T-cell (primary cell): Measurements from ENCODE around the gene VKORC1L1. TPM values are rescaled to one million over a fixed set of nuclear protein-coding genes. Genes with fewer than 3 reads are reported as not detected.

Experiments used
- ATAC-seq, 4 experiments: fragments of 200-7000 bp in 3 of 4; fragments of 150-1000 bp in 1 of 4; cut with Tn5 transposase; replicated peaks in 1 of 4; 1 replicate in 3 of 4; 2 replicates in 1 of 4; pipeline ENCODE4 v1.10.0; 2021; ENCODE audit warnings: moderate library complexity in 3 of 4, mild to moderate bottlenecking in 2 of 4, moderate number of reproducible peaks in 1 of 4
- CTCF ChIA-PET, 2 donors: fragments of 300-600 bp; sonication (Branson Sonifier 250); formaldehyde crosslinking; loops; one replicate each; lab custom pipeline; 2022; ENCODE audit warnings: antibody characterized with exemption in 2 of 2; lab: Charles Lee
- POLR2A ChIA-PET, 2 donors: fragments of 300-600 bp; sonication (Branson Sonifier 250); formaldehyde crosslinking; loops; one replicate each; lab custom pipeline; 2022; ENCODE audit warnings: antibody characterized with exemption in 2 of 2; lab: Charles Lee
- DNase-seq, 35 experiments: peaks; one replicate each; pipeline versions ENCODE4 v3.0.0 to v3.0.0-alpha.2; 2013 to 2023
- H3K27ac ChIP-seq: one replicate; pipeline ENCODE4 v1.5.1; 2013; ENCODE audit warnings: low read length
- H3K27me3 ChIP-seq, 2 experiments: replicated peaks in 1 of 2; 1 replicate in 1 of 2; 2 replicates in 1 of 2; pipeline versions ENCODE4 v1.6.1 to v1.7.0; 2013; ENCODE audit warnings: low read length in 1 of 2, mixed read lengths in 1 of 2; ENCODE audit not compliant: control insufficient read depth in 2 of 2, insufficient read depth in 2 of 2; ENCODE audit errors: extremely low read depth in 1 of 2
- H3K36me3 ChIP-seq, 2 donors: 1 replicate in 1 of 2; 2 replicates in 1 of 2; pipeline versions ENCODE4 v1.6.1 to v1.7.0; 2013; ENCODE audit warnings: low read length in 1 of 2; ENCODE audit not compliant: control insufficient read depth in 2 of 2, insufficient read depth in 1 of 2; ENCODE audit errors: extremely low read depth in 1 of 2
- H3K4me1 ChIP-seq, 2 experiments: 1 replicate in 1 of 2; 2 replicates in 1 of 2; pipeline versions ENCODE4 v1.6.1 to v1.7.0; 2013; ENCODE audit warnings: low read length in 2 of 2, mixed read lengths in 1 of 2; ENCODE audit not compliant: insufficient read depth in 2 of 2, control insufficient read depth in 1 of 2; ENCODE audit errors: extremely low read depth in 1 of 2
- H3K4me3 ChIP-seq, 2 donors: 1 replicate in 1 of 2; 2 replicates in 1 of 2; pipeline versions ENCODE4 v1.5.1 to v1.7.0; 2013; ENCODE audit warnings: mild to moderate bottlenecking in 2 of 2, low read length in 1 of 2, moderate library complexity in 1 of 2; ENCODE audit not compliant: control insufficient read depth in 1 of 2; ENCODE audit errors: extremely low read depth in 1 of 2
- H3K9me3 ChIP-seq: 2 replicates; pipeline ENCODE4 v1.7.0; 2013
- H3K27ac Mint-ChIP-seq, 2 donors: one replicate each; pipeline ENCODE4 v1.8.0; 2020 to 2021; ENCODE audit warnings: mild to moderate bottlenecking in 2 of 2, mixed read lengths in 2 of 2
- H3K27me3 Mint-ChIP-seq, 2 donors: one replicate each; pipeline ENCODE4 v1.8.0; 2021 to 2022; ENCODE audit warnings: mixed read lengths in 2 of 2
- H3K36me3 Mint-ChIP-seq: one replicate; pipeline ENCODE4 v1.8.0; 2021; ENCODE audit warnings: mixed read lengths
- H3K4me1 Mint-ChIP-seq, 3 donors: one replicate each; pipeline ENCODE4 v1.8.0; 2020 to 2022; ENCODE audit warnings: mixed read lengths in 3 of 3, mild to moderate bottlenecking in 1 of 3
- H3K4me3 Mint-ChIP-seq, 3 donors: one replicate each; pipeline ENCODE4 v1.8.0; 2020 to 2022; ENCODE audit warnings: mild to moderate bottlenecking in 3 of 3, mixed read lengths in 3 of 3, moderate library complexity in 3 of 3
- H3K9me3 Mint-ChIP-seq, 3 donors: one replicate each; pipeline ENCODE4 v1.8.0; 2020 to 2022; ENCODE audit warnings: mixed read lengths in 3 of 3
- WGBS: methylation state at CpG from one replicate; pipeline ENCODE4 v1.1.5; 2013; ENCODE audit warnings: missing lambda C conversion rate; ENCODE audit not compliant: insufficient coverage; 5-methylcytosine and 5-hydroxymethylcytosine counted together
- total RNA-seq, 35 experiments: library from RNA in 6 of 35; stranded (reverse) in 6 of 35; fragments of 120-200 nt in 1 of 35; gene quantifications; one replicate each; pipeline versions ENCODE4 v1.2.1 to v1.2.4 and lab custom pipeline; 2013 to 2026

Gene VKORC1L1
- total RNA-seq, 5 donors from 2014 or later (not counting 1 experiment from before 2014, with no cell fraction given), result 3.8 to 13.2 (median 10.8) TPM

- ChIA-PET POLR2A (no interaction called here), CTCF (no interaction called here)
- H3K27ac Mint-ChIP-seq, result no peak overlapping the region
- DNase-seq, result no peak
- Histone ChIP-seq H3K9me3 (no peaks in the 10 kb centered on the region), H3K4me3 (no peak overlapping the region), H3K27me3 (no peaks in the 10 kb centered on the region), H3K27ac (no peak overlapping the region), H3K4me1 (no peaks in the 10 kb centered on the region), H3K36me3 (no peaks in the 10 kb centered on the region)
- H3K4me3 Mint-ChIP-seq, result no peak overlapping the region
- ATAC-seq, result no peak
- H3K27me3 Mint-ChIP-seq, result no peaks in the 10 kb centered on the region
- peaks cover 2 to 6% (median 4%) of the 10 kb centered on the region in 3 donors for H3K4me1 Mint-ChIP-seq
- H3K36me3 Mint-ChIP-seq, result peaks cover 34% of the 10 kb centered on the region
- peaks cover 10 to 17% (median 11%) of the 10 kb centered on the region in 3 donors for H3K9me3 Mint-ChIP-seq
These were observed 29.4 kb downstream of the VKORC1L1 start for GRCh38 chr7:65902306-65902705.

DNA sequence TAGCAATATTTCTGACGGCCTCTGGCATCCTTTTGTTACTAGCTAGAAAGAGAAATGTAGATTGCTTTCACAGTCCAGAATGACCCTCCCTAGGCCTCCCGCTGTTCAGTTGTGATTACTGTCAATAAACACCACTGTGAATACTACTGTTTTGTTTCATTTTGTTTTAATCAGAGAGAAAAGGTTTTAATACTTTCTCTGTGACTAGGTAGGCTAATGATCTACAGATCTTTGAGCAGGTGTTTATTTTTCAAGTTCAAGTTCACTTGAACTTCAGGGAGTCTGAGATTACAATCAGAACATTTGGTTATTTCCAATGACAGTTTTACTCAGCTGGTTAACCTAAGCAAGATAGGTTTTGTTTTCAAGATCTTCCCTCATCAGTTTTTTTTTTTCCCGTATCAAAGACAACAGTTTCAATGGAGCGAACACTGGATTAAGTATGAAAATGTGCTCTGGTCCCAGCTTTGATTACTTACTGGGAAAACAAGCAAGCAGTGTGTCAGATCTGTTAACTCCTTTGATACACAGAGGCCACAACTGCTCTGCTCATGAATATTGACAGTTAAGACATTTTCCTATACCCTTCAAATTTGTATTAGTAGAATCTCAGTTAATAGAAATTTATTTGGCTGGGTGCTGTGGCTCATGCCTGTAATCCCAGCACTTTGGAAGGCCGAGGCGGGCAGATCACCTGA lies 34.8 kb downstream of the VKORC1L1 start:
- Histone ChIP-seq H3K4me3 (no peak overlapping the region), H3K27me3 (no peaks in the 10 kb centered on the region), H3K9me3 (no peaks in the 10 kb centered on the region), H3K4me1 (no peaks in the 10 kb centered on the region), H3K36me3 (no peaks in the 10 kb centered on the region), H3K27ac (no peak overlapping the region)
- peaks cover 0 to 3% (median 0%) of the 10 kb centered on the region in 3 donors for H3K9me3 Mint-ChIP-seq
- 95% methylated on average over 4 of the region's 6 CpGs for WGBS
- H3K4me1 Mint-ChIP-seq, result peaks cover 2 to 6% (median 5%) of the 10 kb centered on the region in 3 donors
- ChIA-PET CTCF (no interaction called here), POLR2A (no interaction called here)
- H3K4me3 Mint-ChIP-seq, result no peak overlapping the region
- H3K27ac Mint-ChIP-seq, result no peak overlapping the region
- H3K27me3 Mint-ChIP-seq, result no peaks in the 10 kb centered on the region
- no peak for DNase-seq
- peaks cover 9% of the 10 kb centered on the region for H3K36me3 Mint-ChIP-seq
- ATAC-seq, result no peak

- no peaks in the 10 kb centered on the region for H3K27me3 ChIP-seq
- no peak overlapping the region for H3K27ac Mint-ChIP-seq
- no CpG with 5 or more reads among the region's 2 CpGs for WGBS
- DNase-seq (no peak), ATAC-seq (no peak)
- peaks cover 2 to 6% (median 5%) of the 10 kb centered on the region in 3 donors for H3K4me1 Mint-ChIP-seq
- H3K36me3 Mint-ChIP-seq, result peaks cover 7% of the 10 kb centered on the region
- no peaks in the 10 kb centered on the region for H3K36me3 ChIP-seq
- no peaks in the 10 kb centered on the region for H3K9me3 ChIP-seq
- no peak overlapping the region for H3K4me3 ChIP-seq
- H3K4me3 Mint-ChIP-seq, result no peak overlapping the region
- no peak overlapping the region for H3K27ac ChIP-seq
- POLR2A ChIA-PET, result no interaction called here
- CTCF ChIA-PET, result no interaction called here
- H3K27me3 Mint-ChIP-seq, result no peaks in the 10 kb centered on the region
- no peaks in the 10 kb centered on the region for H3K4me1 ChIP-seq
- H3K9me3 Mint-ChIP-seq, result no peaks in the 10 kb centered on the region
These were observed 37.4 kb downstream of the VKORC1L1 start for GRCh38 chr7:65910237-65910636.

- H3K4me1 ChIP-seq, result no peaks in the 10 kb centered on the region
- no peaks in the 10 kb centered on the region for H3K27me3 ChIP-seq
- H3K36me3 ChIP-seq, result no peaks in the 10 kb centered on the region
- H3K4me3 Mint-ChIP-seq, result no peak overlapping the region
- no peak for ATAC-seq
- DNase-seq, result no peak
- CTCF ChIA-PET, result no interaction called here
- 100% methylated on average over 4 of the region's 7 CpGs for WGBS
- no peak overlapping the region for H3K27ac Mint-ChIP-seq
- POLR2A ChIA-PET, result no interaction called here
- no peaks in the 10 kb centered on the region for H3K9me3 Mint-ChIP-seq
- no peaks in the 10 kb centered on the region for H3K27me3 Mint-ChIP-seq
- H3K4me1 Mint-ChIP-seq, result peaks cover 0 to 7% (median 4%) of the 10 kb centered on the region in 3 donors
- no peak overlapping the region for H3K4me3 ChIP-seq
- no peak overlapping the region for H3K27ac ChIP-seq
- peaks cover 11% of the 10 kb centered on the region for H3K36me3 Mint-ChIP-seq
- no peaks in the 10 kb centered on the region for H3K9me3 ChIP-seq
These were observed 39.4 kb downstream of the VKORC1L1 start for GRCh38 chr7:65912237-65912636.

GRCh38 chr7:65915921-65916657 lies 43.2 kb downstream of the VKORC1L1 start:
- Histone ChIP-seq H3K4me1 (no peaks in the 10 kb centered on the region), H3K36me3 (no peaks in the 10 kb centered on the region), H3K27me3 (no peaks in the 10 kb centered on the region), H3K27ac (no peak overlapping the region), H3K9me3 (no peaks in the 10 kb centered on the region), H3K4me3 (no peak overlapping the region)
- ChIA-PET CTCF (no interaction called here), POLR2A (no interaction called here)
- H3K4me3 Mint-ChIP-seq, result no peak overlapping the region
- no peak overlapping the region for H3K27ac Mint-ChIP-seq
- no peak for ATAC-seq
- peaks cover 0 to 5% (median 4%) of the 10 kb centered on the region in 3 donors for H3K4me1 Mint-ChIP-seq
- peaks cover 38% of the 10 kb centered on the region for H3K36me3 Mint-ChIP-seq
- H3K9me3 Mint-ChIP-seq, result no peaks in the 10 kb centered on the region
- no CpG with 5 or more reads among the region's 8 CpGs for WGBS
- H3K27me3 Mint-ChIP-seq, result no peaks in the 10 kb centered on the region
- no peak for DNase-seq

DNA sequence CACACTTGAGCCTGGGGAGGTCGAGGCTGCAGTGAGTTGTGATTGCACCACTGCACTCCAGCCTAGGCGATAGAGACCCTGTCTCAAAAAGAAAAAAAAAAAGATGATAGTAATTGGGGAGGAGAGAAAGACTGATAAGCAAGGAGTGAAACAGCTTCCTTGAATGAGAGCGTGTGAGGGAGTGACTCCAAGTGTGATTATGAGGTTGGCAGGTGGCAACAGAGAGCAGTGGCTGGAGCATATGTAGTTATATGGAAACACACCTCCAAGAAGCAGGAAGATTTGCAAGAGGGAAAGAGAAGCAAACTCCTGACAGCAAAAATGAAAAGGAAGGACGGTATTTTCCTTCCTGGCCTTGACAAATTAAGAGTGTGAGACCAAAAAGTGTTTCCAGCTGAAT lies 50.4 kb downstream of the VKORC1L1 start:
- H3K27me3 ChIP-seq, result no peaks in the 10 kb centered on the region
- no peaks in the 10 kb centered on the region for H3K36me3 ChIP-seq
- H3K9me3 Mint-ChIP-seq, result no peaks in the 10 kb centered on the region
- DNase-seq (no peak), ATAC-seq (no peak)
- H3K27me3 Mint-ChIP-seq, result no peaks in the 10 kb centered on the region
- no peaks in the 10 kb centered on the region for H3K9me3 ChIP-seq
- no peak overlapping the region for H3K4me3 Mint-ChIP-seq
- CTCF ChIA-PET, result no interaction called here
- H3K36me3 Mint-ChIP-seq, result peaks cover 31% of the 10 kb centered on the region
- 95% methylated on average over 3 of the region's 4 CpGs for WGBS
- no peak overlapping the region for H3K4me3 ChIP-seq
- no peaks in the 10 kb centered on the region for H3K4me1 ChIP-seq
- H3K27ac ChIP-seq, result no peak overlapping the region
- POLR2A ChIA-PET, result no interaction called here
- H3K4me1 Mint-ChIP-seq, result peaks cover 3 to 8% (median 4%) of the 10 kb centered on the region in 3 donors
- no peak overlapping the region for H3K27ac Mint-ChIP-seq
